ENCODE data around the gene IRX6.
A peak's percentile ranks its signal among the peaks of the same experiment; 100 is the strongest.

The IRX6 gene

DNA sequence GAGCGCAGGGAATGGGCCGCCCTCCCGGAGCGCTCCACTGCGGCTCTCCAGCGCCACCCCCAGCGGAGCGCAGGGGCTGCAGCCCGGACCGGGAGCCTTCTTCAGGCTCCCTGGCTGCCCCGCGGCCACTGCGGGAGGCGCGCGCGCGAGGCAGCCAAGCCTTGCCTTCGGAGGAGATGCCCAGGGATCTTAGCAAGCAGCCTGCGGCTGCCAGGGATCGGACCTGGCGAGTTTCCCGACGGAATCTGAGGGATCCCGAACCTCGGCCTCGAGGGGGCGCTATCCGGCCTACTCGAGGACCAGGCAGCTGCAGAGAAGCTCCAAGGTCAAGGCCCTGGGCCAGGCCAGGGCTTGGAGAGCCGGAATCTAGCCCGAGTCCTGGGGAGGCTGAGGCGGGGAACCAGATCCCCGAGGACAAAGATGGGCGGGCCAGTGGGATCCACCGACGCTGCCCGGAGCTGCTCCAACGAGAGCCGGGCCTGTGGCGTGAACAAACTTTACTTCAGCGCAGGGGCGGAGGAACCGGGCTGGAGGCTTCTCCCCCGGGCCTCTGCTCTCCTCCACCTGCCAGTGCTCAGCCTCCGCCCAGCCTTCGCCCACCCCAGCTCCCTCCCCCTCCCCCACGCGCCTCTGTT lies at the start of gene IRX6:
Gene IRX6, plus strand, starts transcription at position 567 of the 635 bp plus-strand sequence. CDS start 889 bp downstream, outside the sequence.
- no peak for DNase-seq (ENCODE audit: low spot score)
- in situ Hi-C loops (cut with MboI; ENCODE audit: low pct_unique_long_range_greater_than_20kb, low sequenced_read_pairs, unreplicated experiment), result no loop called here
- peak; percentile 14 for TF ChIP-seq CTCF (IDR thresholded peaks at IDR 0.05; ENCODE audit: extremely low read depth, insufficient read depth, missing control alignments)

DNA sequence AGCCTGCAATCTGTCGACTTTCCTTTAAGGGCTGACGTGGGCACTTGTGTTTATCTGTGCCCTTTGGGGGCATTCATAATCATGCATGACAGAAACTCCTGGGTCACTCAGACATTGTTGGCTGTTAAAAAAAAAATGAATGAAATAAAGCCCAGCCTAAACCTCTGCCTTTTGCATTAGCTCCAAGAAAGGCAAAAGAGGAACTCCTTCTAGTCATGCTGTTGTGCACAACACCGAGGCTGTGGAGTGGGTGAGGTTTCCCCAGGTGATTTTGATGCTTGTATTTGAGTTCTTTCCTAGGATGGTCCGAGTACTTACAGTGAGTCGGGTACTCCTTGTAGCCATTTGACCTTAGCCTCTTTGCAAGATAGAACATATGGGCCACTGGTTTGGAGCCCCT lies 49.6 kb upstream of the IRX6 start:
- in situ Hi-C loops (cut with MboI; ENCODE audit: low pct_unique_long_range_greater_than_20kb, low sequenced_read_pairs, unreplicated experiment), result no loop called here

GRCh38 chr16:55275167-55275566 lies 48.8 kb upstream of the IRX6 start:
- no peak for TF ChIP-seq CTCF (IDR thresholded peaks at IDR 0.05; ENCODE audit: extremely low read depth, insufficient read depth, missing control alignments)
- in situ Hi-C loops (cut with MboI; ENCODE audit: low pct_unique_long_range_greater_than_20kb, low sequenced_read_pairs, unreplicated experiment), result no loop called here
- no peak for DNase-seq (ENCODE audit: low spot score)

More for the DNA sequence above, 49.6 kb upstream of the IRX6 start:
- TF ChIP-seq CTCF (IDR thresholded peaks at IDR 0.05; ENCODE audit: extremely low read depth, insufficient read depth, missing control alignments), result no peak
- no peak for DNase-seq (ENCODE audit: low spot score)

DNA sequence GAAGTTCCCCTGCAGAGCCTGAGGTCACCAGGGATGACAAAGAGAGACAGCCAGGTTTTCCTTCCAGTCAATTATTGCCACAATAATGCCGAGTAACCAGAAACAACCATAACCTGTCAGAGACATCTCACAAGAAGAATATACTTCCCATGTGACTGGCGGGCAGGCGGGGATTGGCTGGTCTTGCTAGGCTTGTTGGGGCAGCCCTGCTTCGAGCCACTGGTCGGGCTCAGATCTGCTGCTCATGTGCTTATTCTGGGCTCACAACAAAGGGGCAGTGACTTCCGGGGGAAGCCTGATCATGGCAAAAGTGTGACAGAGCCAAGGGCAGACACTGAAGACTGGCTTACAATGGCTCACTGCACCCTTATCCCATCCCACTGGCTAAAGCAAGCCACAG lies 48.1 kb upstream of the IRX6 start:
- TF ChIP-seq CTCF (IDR thresholded peaks at IDR 0.05; ENCODE audit: extremely low read depth, insufficient read depth, missing control alignments), result no peak
- no peak for DNase-seq (ENCODE audit: low spot score)
- in situ Hi-C loops (cut with MboI; ENCODE audit: low pct_unique_long_range_greater_than_20kb, low sequenced_read_pairs, unreplicated experiment), result no loop called here

DNA sequence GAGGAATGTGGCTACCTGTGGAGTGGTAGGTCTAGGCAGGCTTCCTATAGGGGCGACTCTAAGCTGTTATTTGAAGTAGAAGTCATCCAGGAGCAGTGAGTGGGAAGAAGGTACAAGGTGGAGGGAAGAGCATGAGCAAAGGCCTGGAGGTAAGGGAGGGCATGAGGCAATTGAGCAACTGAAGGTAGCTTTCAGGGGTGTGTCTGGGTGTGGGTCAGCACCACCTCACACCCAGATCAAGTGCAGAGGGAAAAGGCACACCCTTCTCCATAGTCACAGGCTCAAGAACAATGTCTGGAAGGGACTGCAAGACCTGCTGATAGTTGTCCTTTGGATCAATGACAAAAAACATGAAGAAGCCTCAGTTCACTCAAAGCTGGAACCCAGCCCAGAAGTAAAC lies 46.5 kb upstream of the IRX6 start:
- DNase-seq (ENCODE audit: low spot score), result no peak
- in situ Hi-C loops (cut with MboI; ENCODE audit: low pct_unique_long_range_greater_than_20kb, low sequenced_read_pairs, unreplicated experiment), result no loop called here
- no peak for TF ChIP-seq CTCF (IDR thresholded peaks at IDR 0.05; ENCODE audit: extremely low read depth, insufficient read depth, missing control alignments)

DNA sequence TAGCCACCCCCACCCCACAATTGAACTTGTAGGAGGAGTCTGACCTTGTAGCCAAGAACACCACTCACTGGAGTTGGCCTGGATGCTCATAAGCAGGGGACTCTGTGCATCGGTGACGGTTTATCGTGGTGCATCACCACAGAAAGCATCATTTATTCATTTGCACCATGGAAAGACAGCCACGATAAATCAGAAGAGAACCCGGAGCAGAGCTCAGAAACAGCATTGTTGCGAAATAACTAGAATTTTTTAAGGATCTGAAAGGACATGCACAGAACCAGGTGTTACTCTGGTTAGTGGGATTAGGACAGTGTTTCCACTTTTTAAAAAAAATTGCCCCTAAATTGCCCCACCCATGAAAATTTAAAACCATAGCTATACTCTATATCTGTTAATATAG lies 44.4 kb upstream of the IRX6 start:
- DNase-seq (ENCODE audit: low spot score), result no peak
- in situ Hi-C loops (cut with MboI; ENCODE audit: low pct_unique_long_range_greater_than_20kb, low sequenced_read_pairs, unreplicated experiment), result no loop called here
- no peak for TF ChIP-seq CTCF (IDR thresholded peaks at IDR 0.05; ENCODE audit: extremely low read depth, insufficient read depth, missing control alignments)
